Loucy (cell line): Measurements from ENCODE around the gene CLEC4M.
"Not testable (repeated sequence)": the region's sequence is repeated elsewhere in the genome, so short reads cannot be mapped to it uniquely, and the experiment has no call there.

Experiments
- H2AFZ ChIP-seq: fragments of 200-600 bp; sonication (generic); 2 replicates; pipeline ENCODE4 v1.6.0; 2016; ENCODE audit warnings: antibody characterized with exemption, mild to moderate bottlenecking, low read length, moderate library complexity
- H3F3A ChIP-seq: fragments of 200-600 bp; 2 replicates; pipeline ENCODE4 v1.6.0; 2016; ENCODE audit warnings: antibody characterized with exemption, low read depth, mild to moderate bottlenecking
- H3K27me3 ChIP-seq: fragments of 200-600 bp; sonication (generic); 2 replicates; pipeline ENCODE4 v1.6.1; 2014; ENCODE audit warnings: low read length, mild to moderate bottlenecking; ENCODE audit not compliant: insufficient read depth, poor library complexity, severe bottlenecking
- H3K36me3 ChIP-seq: fragments of 200-600 bp; sonication (generic); 2 replicates; pipeline ENCODE4 v1.6.1; 2016; ENCODE audit warnings: low read length; ENCODE audit not compliant: insufficient read depth
- H3K4me1 ChIP-seq: fragments of 200-600 bp; sonication (generic); 2 replicates; pipeline ENCODE4 v1.5.1; 2014; ENCODE audit warnings: low read length, mild to moderate bottlenecking; ENCODE audit not compliant: insufficient read depth, poor library complexity, severe bottlenecking
- H3K4me2 ChIP-seq: fragments of 200-600 bp; sonication (generic); 2 replicates; pipeline ENCODE4 v1.6.0; 2014; ENCODE audit warnings: antibody characterized with exemption, low read length, low read depth, mild to moderate bottlenecking; ENCODE audit not compliant: poor library complexity, severe bottlenecking
- H3K4me3 ChIP-seq: fragments of 200-600 bp; sonication (generic); 2 replicates; pipeline ENCODE4 v1.5.1; 2014; ENCODE audit warnings: low read length, mild to moderate bottlenecking, mixed read lengths; ENCODE audit not compliant: poor library complexity, severe bottlenecking
- H3K79me2 ChIP-seq: fragments of 200-600 bp; sonication (generic); 2 replicates; pipeline ENCODE4 v1.6.1; 2014; ENCODE audit warnings: low read length; ENCODE audit not compliant: insufficient read depth
- H3K9ac ChIP-seq: fragments of 200-600 bp; sonication (generic); 2 replicates; pipeline ENCODE4 v1.6.0; 2014; ENCODE audit warnings: mild to moderate bottlenecking, low read depth, low read length, moderate library complexity; ENCODE audit not compliant: poor library complexity, severe bottlenecking
- H3K9me2 ChIP-seq: fragments of 200-600 bp; sonication (generic); replicated peaks from 2 replicates; pipeline ENCODE4 v1.6.1; 2016; ENCODE audit warnings: low read depth, low read length, mixed read lengths
- H3K9me3 ChIP-seq: fragments of 200-600 bp; sonication (generic); 2 replicates; pipeline ENCODE4 v1.6.1; 2014; ENCODE audit warnings: mild to moderate bottlenecking, antibody characterized with exemption, low read length, low read depth; ENCODE audit not compliant: insufficient read depth
- H4K20me1 ChIP-seq: fragments of 200-600 bp; sonication (generic); 2 replicates; pipeline ENCODE4 v1.6.0; 2014; ENCODE audit warnings: antibody characterized with exemption, low read length, mild to moderate bottlenecking; ENCODE audit not compliant: insufficient read depth, poor library complexity, severe bottlenecking
- EZH2phosphoT487 ChIP-seq: fragments of 200-600 bp; IDR thresholded peaks from 2 replicates; pipeline ENCODE4 v1.6.1; 2018; ENCODE audit warnings: antibody characterized with exemption, mild to moderate bottlenecking, moderate library complexity, borderline replicate concordance
- TF ChIP-seq, protein P1 (sequence below): fragments of 200-600 bp; sonication (generic); conservative IDR thresholded peaks from 2 replicates; pipeline ENCODE4 v1.5.1; 2014; ENCODE audit warnings: mild to moderate bottlenecking, antibody characterized with exemption, low read length

Gene CLEC4M

DNA sequence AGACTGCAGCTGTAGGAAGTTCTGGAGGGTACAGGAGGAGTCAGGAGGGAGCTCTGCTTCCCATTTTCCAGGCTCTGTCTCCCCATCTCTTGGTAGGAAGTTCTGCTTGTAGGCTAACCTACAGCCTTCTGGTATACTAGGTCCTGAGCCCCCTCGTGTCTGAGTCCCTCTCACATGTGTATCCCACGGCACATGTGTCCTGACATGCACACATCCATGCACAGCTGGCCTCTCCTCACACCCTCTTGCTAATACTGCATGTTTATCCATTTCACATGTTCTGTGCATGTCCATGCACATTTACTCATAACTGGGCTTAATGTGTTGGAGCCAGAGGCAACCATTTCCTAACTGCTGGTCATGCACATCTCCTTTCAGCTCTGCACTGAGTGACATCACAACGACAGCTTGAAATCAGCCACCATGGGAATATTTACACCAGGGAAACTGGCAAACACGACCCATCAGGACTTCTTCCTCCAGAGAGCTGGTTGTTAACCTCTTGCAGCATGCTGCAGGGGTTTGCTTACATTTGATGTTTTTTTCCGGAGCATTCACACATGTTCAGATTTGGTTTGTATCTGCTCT is 18.8 kb upstream of the CLEC4M start:
- H3K79me2 ChIP-seq = no peaks in the 10 kb centered on the region
- H3K9me2 ChIP-seq = no peaks in the 10 kb centered on the region
- no peaks in the 10 kb centered on the region for H3F3A ChIP-seq
- no peaks in the 10 kb centered on the region for H3K4me1 ChIP-seq
- no peak overlapping the region for H3K4me2 ChIP-seq
- no peak overlapping the region for H3K4me3 ChIP-seq
- H3K9me3 ChIP-seq = no peaks in the 10 kb centered on the region
- H3K27me3 ChIP-seq = no peaks in the 10 kb centered on the region
- TF ChIP-seq EZH2phosphoT487 = no peak
- TF ChIP-seq, protein P1, sequence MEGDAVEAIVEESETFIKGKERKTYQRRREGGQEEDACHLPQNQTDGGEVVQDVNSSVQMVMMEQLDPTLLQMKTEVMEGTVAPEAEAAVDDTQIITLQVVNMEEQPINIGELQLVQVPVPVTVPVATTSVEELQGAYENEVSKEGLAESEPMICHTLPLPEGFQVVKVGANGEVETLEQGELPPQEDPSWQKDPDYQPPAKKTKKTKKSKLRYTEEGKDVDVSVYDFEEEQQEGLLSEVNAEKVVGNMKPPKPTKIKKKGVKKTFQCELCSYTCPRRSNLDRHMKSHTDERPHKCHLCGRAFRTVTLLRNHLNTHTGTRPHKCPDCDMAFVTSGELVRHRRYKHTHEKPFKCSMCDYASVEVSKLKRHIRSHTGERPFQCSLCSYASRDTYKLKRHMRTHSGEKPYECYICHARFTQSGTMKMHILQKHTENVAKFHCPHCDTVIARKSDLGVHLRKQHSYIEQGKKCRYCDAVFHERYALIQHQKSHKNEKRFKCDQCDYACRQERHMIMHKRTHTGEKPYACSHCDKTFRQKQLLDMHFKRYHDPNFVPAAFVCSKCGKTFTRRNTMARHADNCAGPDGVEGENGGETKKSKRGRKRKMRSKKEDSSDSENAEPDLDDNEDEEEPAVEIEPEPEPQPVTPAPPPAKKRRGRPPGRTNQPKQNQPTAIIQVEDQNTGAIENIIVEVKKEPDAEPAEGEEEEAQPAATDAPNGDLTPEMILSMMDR = no peak
- no peak overlapping the region for H3K9ac ChIP-seq
- H4K20me1 ChIP-seq = no peaks in the 10 kb centered on the region
- no peaks in the 10 kb centered on the region for H3K36me3 ChIP-seq
- H2AFZ ChIP-seq = no peak overlapping the region

DNA sequence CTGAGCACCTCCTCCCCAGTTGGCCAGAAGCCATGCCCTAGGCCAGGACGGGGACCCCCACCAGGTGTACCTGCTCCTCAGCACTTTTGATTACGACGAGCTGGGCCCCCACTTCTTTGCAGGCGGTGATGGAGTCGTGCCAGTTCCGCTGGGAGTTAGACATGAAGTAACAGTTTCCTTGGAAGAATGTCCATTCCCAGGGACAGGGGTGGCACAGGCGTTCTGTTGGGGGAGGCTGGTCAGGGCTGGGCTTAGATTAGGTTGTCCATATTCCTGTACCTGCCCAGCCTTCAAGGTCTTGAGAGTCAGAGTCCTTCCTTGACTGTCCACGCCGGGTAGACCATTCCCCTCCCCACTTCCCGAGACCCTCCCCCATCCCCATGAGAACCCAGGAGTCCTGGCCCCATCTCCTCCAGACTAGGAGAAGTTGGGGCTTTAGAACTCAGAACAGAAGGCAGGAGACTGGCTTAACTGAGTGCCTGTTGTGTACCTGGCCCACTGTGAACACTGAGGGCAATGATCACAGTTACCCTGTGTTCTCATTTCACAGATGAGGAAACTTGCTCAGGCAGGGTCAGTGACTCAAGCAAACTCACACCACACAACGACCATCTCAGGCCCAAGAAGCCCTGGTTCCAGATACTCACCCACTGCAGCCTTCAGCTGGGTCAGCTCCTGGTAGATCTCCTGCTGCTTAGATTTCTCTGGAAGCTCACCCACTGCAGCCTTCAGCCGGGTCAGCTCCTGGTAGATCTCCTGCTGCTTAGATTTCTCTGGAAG is 18.0 kb upstream of the CLEC4M start:
- Histone ChIP-seq H3K4me1 (no peaks in the 10 kb centered on the region), H4K20me1 (no peaks in the 10 kb centered on the region), H3K9ac (no peak overlapping the region), H3K36me3 (no peaks in the 10 kb centered on the region), H3K4me3 (no peak overlapping the region), H3K9me3 (no peaks in the 10 kb centered on the region), H2AFZ (no peak overlapping the region), H3F3A (no peaks in the 10 kb centered on the region), H3K4me2 (no peak overlapping the region), H3K27me3 (no peaks in the 10 kb centered on the region), H3K9me2 (no peaks in the 10 kb centered on the region), H3K79me2 (no peaks in the 10 kb centered on the region)
- TF ChIP-seq, protein P1 = no peak
- TF ChIP-seq EZH2phosphoT487 = no peak

DNA sequence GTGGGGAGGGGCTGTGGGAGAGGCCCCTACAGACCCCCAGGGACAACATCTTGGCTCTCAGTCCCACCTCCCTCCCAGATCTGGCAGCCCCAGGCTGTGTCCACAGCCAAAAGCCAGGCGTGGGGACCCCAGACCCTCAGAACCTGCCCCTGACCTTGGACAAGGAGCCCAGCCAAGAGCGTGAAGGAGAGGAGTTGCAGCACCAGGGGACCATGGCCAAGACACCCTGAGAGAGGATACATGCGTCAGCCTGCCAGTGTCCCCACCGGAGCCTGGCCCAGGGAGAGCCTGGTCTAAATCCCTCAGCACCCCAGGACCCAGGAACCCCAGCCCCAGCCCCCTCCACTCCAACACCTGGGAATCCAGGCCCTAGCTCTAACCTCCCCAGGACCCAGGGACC is 16.7 kb upstream of the CLEC4M start:
- H3K27me3 ChIP-seq, H3K36me3 ChIP-seq, H3K79me2 ChIP-seq, H3K4me1 ChIP-seq, H3F3A ChIP-seq, H3K4me3 ChIP-seq, H3K4me2 ChIP-seq, H3K9ac ChIP-seq, H2AFZ ChIP-seq, H4K20me1 ChIP-seq, H3K9me2 ChIP-seq, H3K9me3 ChIP-seq: not testable (repeated sequence)
